Measurements from ENCODE around the gene LPP. TPM values are rescaled to one million over a fixed set of nuclear protein-coding genes. Genes with fewer than 3 reads are reported as not detected.

The LPP gene
- total RNA-seq, 1 donor = 196 TPM

GRCh38 chr3:188149587-188149986 lies 4.4 kb upstream of the LPP start:
- no peak overlapping the region for H3K4me3 ChIP-seq (ENCODE audit: low read depth, low read length)
- TF ChIP-seq, protein P1, sequence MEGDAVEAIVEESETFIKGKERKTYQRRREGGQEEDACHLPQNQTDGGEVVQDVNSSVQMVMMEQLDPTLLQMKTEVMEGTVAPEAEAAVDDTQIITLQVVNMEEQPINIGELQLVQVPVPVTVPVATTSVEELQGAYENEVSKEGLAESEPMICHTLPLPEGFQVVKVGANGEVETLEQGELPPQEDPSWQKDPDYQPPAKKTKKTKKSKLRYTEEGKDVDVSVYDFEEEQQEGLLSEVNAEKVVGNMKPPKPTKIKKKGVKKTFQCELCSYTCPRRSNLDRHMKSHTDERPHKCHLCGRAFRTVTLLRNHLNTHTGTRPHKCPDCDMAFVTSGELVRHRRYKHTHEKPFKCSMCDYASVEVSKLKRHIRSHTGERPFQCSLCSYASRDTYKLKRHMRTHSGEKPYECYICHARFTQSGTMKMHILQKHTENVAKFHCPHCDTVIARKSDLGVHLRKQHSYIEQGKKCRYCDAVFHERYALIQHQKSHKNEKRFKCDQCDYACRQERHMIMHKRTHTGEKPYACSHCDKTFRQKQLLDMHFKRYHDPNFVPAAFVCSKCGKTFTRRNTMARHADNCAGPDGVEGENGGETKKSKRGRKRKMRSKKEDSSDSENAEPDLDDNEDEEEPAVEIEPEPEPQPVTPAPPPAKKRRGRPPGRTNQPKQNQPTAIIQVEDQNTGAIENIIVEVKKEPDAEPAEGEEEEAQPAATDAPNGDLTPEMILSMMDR (IDR thresholded peaks at IDR 0.05; ENCODE audit: insufficient read depth, low read depth, low read length) = no peak
- DNase-seq (ENCODE audit: low read depth) = no peak

- TF ChIP-seq, protein P1 (IDR thresholded peaks at IDR 0.05; ENCODE audit: insufficient read depth, low read depth, low read length) = no peak
- DNase-seq (ENCODE audit: low read depth) = no peak
- no peak overlapping the region for H3K4me3 ChIP-seq (ENCODE audit: low read depth, low read length)
These were observed 3.0 kb upstream of the LPP start for GRCh38 chr3:188150982-188151381.

DNA sequence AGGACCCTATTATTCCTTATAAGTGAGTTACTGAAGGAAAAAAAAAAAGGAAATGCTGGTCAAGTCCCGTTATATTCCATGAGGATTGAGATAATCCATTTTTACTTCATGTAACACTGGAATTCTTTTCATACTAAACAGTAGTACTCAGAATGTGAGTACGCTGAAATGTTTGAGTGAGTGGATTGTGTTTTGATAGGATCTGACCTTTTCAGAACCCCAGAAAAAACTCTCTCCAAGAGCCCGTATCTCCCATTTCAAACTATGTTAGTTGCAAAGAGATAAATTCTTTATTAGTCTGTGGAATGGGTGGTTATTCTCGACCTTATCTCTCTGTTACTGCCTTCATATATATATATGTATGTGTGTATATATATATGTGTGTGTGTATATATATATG lies 2.5 kb upstream of the LPP start:
- TF ChIP-seq, protein P1 (IDR thresholded peaks at IDR 0.05; ENCODE audit: insufficient read depth, low read depth, low read length) = no peak
- peak; percentile 33 for DNase-seq (ENCODE audit: low read depth)

DNA sequence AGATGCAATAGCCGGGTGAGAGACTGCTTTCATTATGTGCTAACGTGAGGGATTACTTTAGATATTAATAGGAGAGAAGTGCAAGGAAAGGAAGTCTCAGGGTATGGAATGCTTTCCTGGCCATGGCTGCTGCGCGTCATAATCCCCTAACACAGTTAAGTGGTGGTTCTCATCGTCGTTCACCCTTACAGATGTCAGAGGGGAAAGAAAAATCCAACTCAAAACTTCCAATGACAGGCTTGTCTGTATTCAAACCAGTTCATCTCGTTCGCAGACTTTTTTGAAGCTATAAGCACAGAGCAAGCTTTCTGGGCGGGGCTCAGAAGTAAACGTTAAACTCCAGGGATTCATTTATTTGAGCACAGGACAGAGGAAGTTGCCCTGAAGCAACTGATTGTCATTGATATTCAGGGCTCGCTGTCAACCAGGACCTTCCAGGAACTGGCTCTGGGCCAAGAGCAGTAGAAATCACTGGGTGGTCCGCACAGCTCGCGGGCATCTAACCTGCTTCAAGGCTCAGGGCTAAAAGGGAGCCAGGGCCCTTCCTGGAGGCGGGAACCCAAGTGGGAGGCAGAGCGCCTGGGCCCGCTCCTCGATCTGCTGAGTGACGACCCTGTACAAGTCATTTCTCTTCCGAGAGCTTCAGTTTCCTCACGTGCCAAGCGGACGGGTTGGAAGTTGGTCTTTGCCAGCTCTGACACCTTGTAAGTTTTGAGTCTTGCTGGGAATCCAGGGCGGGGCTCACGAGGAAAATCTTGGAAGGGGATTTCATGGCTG lies 1.1 kb upstream of the LPP start:
- DNase-seq (ENCODE audit: low read depth) = peak; percentile 67
- peak overlapping the region; percentile 87 for H3K4me3 ChIP-seq (ENCODE audit: low read depth, low read length)
- TF ChIP-seq, protein P1 (IDR thresholded peaks at IDR 0.05; ENCODE audit: insufficient read depth, low read depth, low read length) = no peak

More for the DNA sequence above, 2.5 kb upstream of the LPP start:
- no peak overlapping the region for H3K4me3 ChIP-seq (ENCODE audit: low read depth, low read length)

GRCh38 chr3:188153437-188154013 lies 432 bp upstream of the LPP start:
- TF ChIP-seq, protein P1 (IDR thresholded peaks at IDR 0.05; ENCODE audit: insufficient read depth, low read depth, low read length) = no peak
- peak; percentile 96 for DNase-seq (ENCODE audit: low read depth)
- peak overlapping the region; percentile 87 for H3K4me3 ChIP-seq (ENCODE audit: low read depth, low read length)

DNA sequence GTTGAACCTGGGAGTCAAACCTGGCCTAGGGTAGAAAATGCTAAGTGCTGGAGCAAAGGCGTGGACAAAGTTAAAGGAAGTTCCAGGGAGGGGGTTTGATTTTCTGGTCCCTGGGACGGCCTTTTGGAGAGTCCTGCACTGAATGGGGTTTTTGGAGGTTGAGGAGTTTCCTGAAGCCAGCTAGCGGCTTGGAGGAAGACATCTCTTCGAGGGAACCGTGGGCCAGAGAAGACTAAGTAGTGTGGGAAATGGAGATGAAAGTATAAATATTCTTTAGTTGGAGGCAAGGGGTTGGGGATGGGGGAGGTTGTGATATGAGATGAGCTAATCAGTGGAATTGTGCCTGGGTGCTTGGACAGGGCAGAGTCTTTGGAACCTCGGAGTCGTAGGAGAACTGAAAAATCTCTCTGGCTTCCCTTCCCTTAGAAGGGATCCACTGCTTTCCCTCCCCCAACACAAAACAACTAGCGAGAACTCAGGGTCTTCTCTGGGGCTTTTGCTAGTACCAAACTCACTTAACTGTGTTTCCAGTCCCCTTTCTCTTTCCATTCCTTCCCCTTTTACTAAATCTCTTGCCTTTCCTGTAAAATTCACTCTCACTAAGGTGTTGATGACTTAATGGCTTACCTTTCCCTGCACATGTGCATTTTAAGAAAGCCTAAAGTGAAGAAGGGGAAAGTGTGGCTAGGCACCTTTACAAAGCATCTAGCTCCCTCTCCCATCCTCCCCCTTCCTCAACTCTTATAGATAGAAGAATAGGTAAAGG lies 1.0 kb downstream of the LPP start:
- TF ChIP-seq, protein P1 (IDR thresholded peaks at IDR 0.05; ENCODE audit: insufficient read depth, low read depth, low read length) = no peak
- DNase-seq (ENCODE audit: low read depth) = no peak
- H3K4me3 ChIP-seq (ENCODE audit: low read depth, low read length) = peak overlapping the region; percentile 87
